Ascending aorta (tissue), 2 donors: Measurements from ENCODE around the gene MTG2. TPM values are rescaled to one million over a fixed set of nuclear protein-coding genes. Genes with fewer than 3 reads are reported as not detected.

Experiments
- DNase-seq, 2 donors: peaks; one replicate each; pipeline ENCODE4 v3.0.0-alpha.2; 2019; ENCODE audit warnings: low spot score in 2 of 2
- H3K27ac ChIP-seq, 2 donors: fragments of 200-600 bp; sonication (generic); one replicate each; pipeline ENCODE4 v1.5.1; 2016 to 2017; ENCODE audit warnings: mild to moderate bottlenecking in 1 of 2
- H3K27me3 ChIP-seq: fragments of 200-600 bp; sonication (generic); one replicate; pipeline ENCODE4 v1.5.1; 2017
- H3K36me3 ChIP-seq, 2 donors: fragments of 200-600 bp; sonication (generic); one replicate each; pipeline ENCODE4 v1.5.1; 2016
- H3K4me1 ChIP-seq, 2 donors: fragments of 200-600 bp; sonication (generic); one replicate each; pipeline ENCODE4 v1.5.1; 2016 to 2017; ENCODE audit warnings: mild to moderate bottlenecking in 1 of 2
- H3K4me3 ChIP-seq, 2 donors: fragments of 200-600 bp; sonication (generic); one replicate each; pipeline ENCODE4 v1.5.1; 2016 to 2017; ENCODE audit warnings: mild to moderate bottlenecking in 1 of 2
- H3K9me3 ChIP-seq, 2 donors: fragments of 200-600 bp; sonication (generic); one replicate each; pipeline ENCODE4 v1.5.1; 2016
- intact Hi-C: fragments of 100-400 bp; cut with DNase I; formaldehyde crosslinking; loops from one replicate; pipeline ENCODE4 v1.15.1; 2023
- total RNA-seq: library from RNA; depleted of rRNA; stranded (reverse); fragments of >200 nt; gene quantifications from one replicate; pipeline ENCODE4 v1.1.0, GENCODE V29; 2016
- TF ChIP-seq, protein P1 (sequence below), 3 experiments: fragments of 200-600 bp in 2 of 3; fragments of 450-650 bp in 1 of 3; sonication (generic) in 2 of 3; IDR thresholded peaks; one replicate each; pipeline ENCODE4 v1.5.1; 2016 to 2019; ENCODE audit warnings: antibody characterized with exemption in 3 of 3, mild to moderate bottlenecking in 1 of 3, moderate library complexity in 1 of 3

The MTG2 gene
- total RNA-seq, 1 donor from 2014 or later, result 14.5 TPM

DNA sequence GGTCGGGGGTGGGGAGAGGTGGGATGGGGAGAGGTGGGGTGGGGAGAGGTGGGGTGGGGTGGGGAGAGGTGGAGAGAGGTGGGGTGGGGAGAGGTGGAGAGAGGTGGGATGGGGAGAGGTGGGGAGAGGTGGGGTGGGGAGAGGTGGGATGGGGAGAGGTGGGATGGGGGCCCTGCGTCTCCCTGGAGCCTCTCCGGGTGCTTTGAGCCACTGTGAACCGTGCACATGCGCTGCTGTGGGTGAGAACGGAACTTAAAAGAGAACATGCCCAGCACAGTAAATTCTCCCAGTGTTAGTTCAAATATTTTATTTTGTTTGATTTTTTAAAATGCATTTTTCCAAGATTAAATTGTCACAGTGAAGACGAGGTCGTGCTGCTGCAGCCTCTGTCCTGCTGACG lies 22.6 kb upstream of the MTG2 start:
- TF ChIP-seq, protein P1, sequence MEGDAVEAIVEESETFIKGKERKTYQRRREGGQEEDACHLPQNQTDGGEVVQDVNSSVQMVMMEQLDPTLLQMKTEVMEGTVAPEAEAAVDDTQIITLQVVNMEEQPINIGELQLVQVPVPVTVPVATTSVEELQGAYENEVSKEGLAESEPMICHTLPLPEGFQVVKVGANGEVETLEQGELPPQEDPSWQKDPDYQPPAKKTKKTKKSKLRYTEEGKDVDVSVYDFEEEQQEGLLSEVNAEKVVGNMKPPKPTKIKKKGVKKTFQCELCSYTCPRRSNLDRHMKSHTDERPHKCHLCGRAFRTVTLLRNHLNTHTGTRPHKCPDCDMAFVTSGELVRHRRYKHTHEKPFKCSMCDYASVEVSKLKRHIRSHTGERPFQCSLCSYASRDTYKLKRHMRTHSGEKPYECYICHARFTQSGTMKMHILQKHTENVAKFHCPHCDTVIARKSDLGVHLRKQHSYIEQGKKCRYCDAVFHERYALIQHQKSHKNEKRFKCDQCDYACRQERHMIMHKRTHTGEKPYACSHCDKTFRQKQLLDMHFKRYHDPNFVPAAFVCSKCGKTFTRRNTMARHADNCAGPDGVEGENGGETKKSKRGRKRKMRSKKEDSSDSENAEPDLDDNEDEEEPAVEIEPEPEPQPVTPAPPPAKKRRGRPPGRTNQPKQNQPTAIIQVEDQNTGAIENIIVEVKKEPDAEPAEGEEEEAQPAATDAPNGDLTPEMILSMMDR (IDR thresholded peaks at IDR 0.05), result no peak
- Histone ChIP-seq H3K4me1 (peaks cover 0 to 2% of the 10 kb centered on the region in 2 donors), H3K27ac (no peak overlapping the region), H3K36me3 (peaks cover 49 to 67% of the 10 kb centered on the region in 2 donors), H3K4me3 (no peak overlapping the region), H3K9me3 (no peaks in the 10 kb centered on the region), H3K27me3 (no peaks in the 10 kb centered on the region)
- no peak for DNase-seq
- intact Hi-C loops, result no loop called here

- H3K27ac ChIP-seq, result no peak overlapping the region
- intact Hi-C loops, result no loop called here
- H3K36me3 ChIP-seq, result peaks cover 55 to 71% of the 10 kb centered on the region in 2 donors
- no peak overlapping the region for H3K4me3 ChIP-seq
- no peaks in the 10 kb centered on the region for H3K9me3 ChIP-seq
- TF ChIP-seq, protein P1 (IDR thresholded peaks at IDR 0.05), result no peak
- no peak for DNase-seq
- H3K27me3 ChIP-seq, result no peaks in the 10 kb centered on the region
- peaks cover 0 to 2% of the 10 kb centered on the region in 2 donors for H3K4me1 ChIP-seq
Measured at GRCh38 chr20:62160876-62161275, 22.0 kb upstream of the MTG2 start.

DNA sequence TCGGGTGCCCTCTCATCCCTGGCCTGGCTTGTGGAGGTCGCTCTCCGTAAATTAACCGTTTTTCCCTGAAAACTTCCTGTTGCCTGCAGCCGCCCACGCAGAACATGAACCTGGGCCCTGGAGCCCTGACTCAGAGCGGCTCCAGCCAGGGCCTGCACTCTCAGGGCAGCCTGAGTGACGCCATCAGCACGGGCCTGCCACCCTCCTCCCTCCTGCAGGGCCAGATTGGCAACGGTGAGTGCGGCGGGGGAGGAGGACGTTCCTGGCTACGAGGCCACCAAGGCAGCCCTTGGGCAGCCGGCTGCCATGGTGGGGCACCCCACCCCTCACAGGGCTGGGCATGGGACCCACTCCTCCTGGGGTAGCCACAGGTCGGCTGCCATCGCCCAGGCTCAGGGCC lies 21.5 kb upstream of the MTG2 start:
- intact Hi-C loops, result no loop called here
- Histone ChIP-seq H3K4me1 (peaks cover 0 to 2% of the 10 kb centered on the region in 2 donors), H3K4me3 (no peak overlapping the region), H3K36me3 (peaks cover 59 to 76% of the 10 kb centered on the region in 2 donors), H3K27ac (no peak overlapping the region), H3K27me3 (no peaks in the 10 kb centered on the region), H3K9me3 (no peaks in the 10 kb centered on the region)
- no peak for DNase-seq
- TF ChIP-seq, protein P1 (IDR thresholded peaks at IDR 0.05), result no peak

DNA sequence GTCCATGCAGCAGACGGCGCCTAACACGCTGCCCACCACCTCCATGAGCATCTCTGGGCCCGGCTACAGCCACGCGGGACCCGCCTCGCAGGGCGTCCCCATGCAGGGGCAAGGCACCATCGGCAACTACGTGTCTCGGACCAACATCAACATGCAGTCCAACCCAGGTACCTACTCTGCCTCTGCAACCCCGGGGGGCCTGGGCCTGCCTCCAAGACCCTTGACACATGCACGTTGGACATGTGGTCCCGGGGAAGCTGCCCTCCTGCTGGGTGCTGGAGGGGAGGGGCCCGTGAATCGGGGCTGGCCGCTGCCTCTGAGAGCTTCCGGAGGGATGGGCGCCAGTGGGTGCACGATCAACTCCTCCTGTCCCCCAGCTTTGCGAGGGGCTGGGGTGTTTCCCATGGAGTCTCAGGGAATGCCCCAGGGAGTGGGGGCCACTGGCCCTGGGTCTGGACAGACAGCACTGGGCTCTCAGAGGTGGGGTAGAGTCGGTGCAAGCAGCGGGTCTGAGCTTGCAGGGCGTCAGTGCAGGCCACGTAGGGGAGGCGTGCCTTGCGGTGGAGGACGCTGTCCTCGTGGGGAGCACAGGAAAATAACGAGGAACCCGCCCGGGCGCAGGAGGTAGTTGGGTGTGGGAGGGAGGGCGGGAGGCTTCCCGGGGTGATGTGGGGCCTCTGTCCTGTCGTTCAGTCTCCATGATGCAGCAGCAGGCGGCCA lies 19.9 kb upstream of the MTG2 start:
- DNase-seq, result no peak
- TF ChIP-seq, protein P1 (IDR thresholded peaks at IDR 0.05), result no peak
- peaks cover 59 to 84% of the 10 kb centered on the region in 2 donors for H3K36me3 ChIP-seq
- H3K9me3 ChIP-seq, result no peaks in the 10 kb centered on the region
- no peak overlapping the region for H3K27ac ChIP-seq
- no peak overlapping the region for H3K4me3 ChIP-seq
- H3K4me1 ChIP-seq, result no peaks in the 10 kb centered on the region
- no peaks in the 10 kb centered on the region for H3K27me3 ChIP-seq
- intact Hi-C loops, result no loop called here

DNA sequence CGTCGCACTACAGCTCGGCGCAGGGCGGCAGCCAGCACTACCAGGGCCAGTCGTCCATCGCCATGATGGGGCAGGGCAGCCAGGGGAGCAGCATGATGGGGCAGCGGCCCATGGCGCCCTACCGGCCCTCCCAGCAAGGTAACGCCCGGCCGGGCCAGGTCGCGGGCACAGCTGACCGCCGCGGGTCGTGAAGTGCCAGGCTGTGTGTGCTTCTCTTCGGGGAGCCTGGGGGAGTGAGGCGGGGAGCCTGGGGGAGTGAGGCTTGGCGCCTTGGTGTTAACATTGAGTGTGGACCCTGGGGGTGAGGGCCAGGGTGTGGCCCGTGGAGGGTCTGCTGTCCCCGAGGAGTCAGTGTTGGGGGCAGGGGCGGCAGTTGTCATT lies 19.4 kb upstream of the MTG2 start:
- Histone ChIP-seq H3K4me3 (no peak overlapping the region), H3K9me3 (no peaks in the 10 kb centered on the region), H3K4me1 (no peaks in the 10 kb centered on the region), H3K27me3 (no peaks in the 10 kb centered on the region), H3K27ac (no peak overlapping the region), H3K36me3 (peaks cover 59 to 89% of the 10 kb centered on the region in 2 donors)
- DNase-seq, result no peak
- TF ChIP-seq, protein P1 (IDR thresholded peaks at IDR 0.05), result no peak
- intact Hi-C loops, result no loop called here
